Lower leg skin (tissue), 3 donors: ENCODE data around the gene SCIN.
"Not testable (repeated sequence)": the region's sequence is repeated elsewhere in the genome, so short reads cannot be mapped to it uniquely, and the experiment has no call there.

Experiments used
- CTCF ChIP-seq, 3 donors: fragments of 450-650 bp; IDR thresholded peaks; one replicate each; pipeline ENCODE4 v1.5.1; 2016; ENCODE audit warnings: antibody characterized with exemption in 3 of 3, mild to moderate bottlenecking in 3 of 3, moderate library complexity in 2 of 3
- POLR2A ChIP-seq, 2 donors: fragments of 450-650 bp; IDR thresholded peaks; one replicate each; pipeline ENCODE4 v1.6.1; 2016 to 2017; ENCODE audit warnings: antibody characterized with exemption in 2 of 2, mild to moderate bottlenecking in 1 of 2, moderate library complexity in 1 of 2

GRCh38 chr7:12688485-12689170 lies 118.1 kb downstream of the SCIN start:
- not testable (repeated sequence) for TF ChIP-seq CTCF, POLR2A (IDR thresholded peaks at IDR 0.05)
